ENCODE measurements around the gene SLC4A11. TPM values are rescaled to one million over a fixed set of nuclear protein-coding genes. Genes with fewer than 3 reads are reported as not detected.

Gene SLC4A11
- total and polyA plus RNA-seq, 10 of the 15 experiments (the other 5 are each of a cell fraction or from before 2014, with no cell fraction given), result 0.07 to 2.3 (median 1.1) TPM

DNA sequence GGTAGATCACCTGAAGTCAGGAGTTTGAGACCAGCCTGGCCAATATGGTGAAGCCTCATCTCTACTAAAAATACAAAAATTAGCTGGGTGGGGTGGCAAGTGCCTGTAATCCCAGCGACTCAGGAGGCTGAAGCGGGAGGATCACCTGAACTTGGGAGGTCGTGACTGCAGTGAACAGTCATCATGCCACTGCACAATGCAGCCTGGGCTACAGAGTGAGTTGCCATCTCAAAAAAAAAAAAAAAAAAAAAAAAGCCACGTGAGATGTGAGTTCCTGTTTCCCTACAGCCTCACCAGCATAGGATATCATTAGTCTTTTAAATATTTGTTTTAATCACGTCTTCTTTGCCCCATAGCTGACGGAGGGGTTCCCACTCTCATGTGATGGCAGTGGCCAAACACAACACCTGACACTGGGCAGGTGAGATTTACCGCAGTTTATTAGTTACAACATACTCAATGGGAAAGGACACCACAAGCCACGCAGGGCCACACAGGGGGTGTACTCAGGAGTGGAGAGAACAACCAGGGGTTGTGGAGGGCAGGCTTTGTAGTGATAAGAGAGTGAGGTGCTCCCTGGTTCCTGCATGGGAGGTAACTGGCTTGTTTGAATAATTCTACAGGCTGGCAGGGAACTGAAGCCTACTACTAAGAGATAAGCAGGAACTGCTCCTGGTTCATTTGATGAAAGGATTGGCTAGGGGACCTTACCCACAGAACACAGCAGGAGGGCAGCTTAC lies 61.1 kb downstream of the SLC4A11 start:
- Histone ChIP-seq H3K4me3 (no peak overlapping the region), H3K4me2 (ENCODE audit: control insufficient read depth, insufficient read depth) (no peak overlapping the region), H4K20me1 (ENCODE audit: control insufficient read depth, insufficient read depth) (no peaks in the 10 kb centered on the region), H2AFZ (ENCODE audit: control insufficient read depth, low read depth, low read length) (no peak overlapping the region), H3K9me3 (replicated peaks; ENCODE audit: control insufficient read depth, insufficient read depth, low read length) (no peaks in the 10 kb centered on the region), H3K79me2 (ENCODE audit: control insufficient read depth, insufficient read depth, low read length) (no peaks in the 10 kb centered on the region), H3K36me3 (ENCODE audit: control insufficient read depth in 2 of 2, insufficient read depth in 2 of 2, low read length in 1 of 2) (no peaks in the 10 kb centered on the region), H3K4me1 (ENCODE audit: control insufficient read depth, insufficient read depth, low read length) (peaks cover 2% of the 10 kb centered on the region; the same call in 1 of the 2 replicates), H3K27me3 (replicated peaks in 1 of 2; ENCODE audit: control insufficient read depth in 2 of 2, insufficient read depth in 2 of 2, low read length in 1 of 2) (peaks cover 0 to 4% of the 10 kb centered on the region in 2 experiments; a peak in 2 of 4 replicates), H3K9ac (ENCODE audit: control insufficient read depth, insufficient read depth, low read length) (no peak overlapping the region), H3K27ac (ENCODE audit: control insufficient read depth, insufficient read depth) (no peak overlapping the region)
- ChIA-PET CTCF (no interaction called here), SMC1A (ENCODE audit: uncharacterized antibody, unreplicated experiment) (no interaction called here), RAD21 (ENCODE audit: unreplicated experiment) (no interaction called here), POLR2A (interaction anchor here (0.6 kb wide), 1 partner anchor 262 kb away, joined by 3 read pairs; no protein-coding TSS in a partner anchor)
- TF ChIP-seq, protein P1, sequence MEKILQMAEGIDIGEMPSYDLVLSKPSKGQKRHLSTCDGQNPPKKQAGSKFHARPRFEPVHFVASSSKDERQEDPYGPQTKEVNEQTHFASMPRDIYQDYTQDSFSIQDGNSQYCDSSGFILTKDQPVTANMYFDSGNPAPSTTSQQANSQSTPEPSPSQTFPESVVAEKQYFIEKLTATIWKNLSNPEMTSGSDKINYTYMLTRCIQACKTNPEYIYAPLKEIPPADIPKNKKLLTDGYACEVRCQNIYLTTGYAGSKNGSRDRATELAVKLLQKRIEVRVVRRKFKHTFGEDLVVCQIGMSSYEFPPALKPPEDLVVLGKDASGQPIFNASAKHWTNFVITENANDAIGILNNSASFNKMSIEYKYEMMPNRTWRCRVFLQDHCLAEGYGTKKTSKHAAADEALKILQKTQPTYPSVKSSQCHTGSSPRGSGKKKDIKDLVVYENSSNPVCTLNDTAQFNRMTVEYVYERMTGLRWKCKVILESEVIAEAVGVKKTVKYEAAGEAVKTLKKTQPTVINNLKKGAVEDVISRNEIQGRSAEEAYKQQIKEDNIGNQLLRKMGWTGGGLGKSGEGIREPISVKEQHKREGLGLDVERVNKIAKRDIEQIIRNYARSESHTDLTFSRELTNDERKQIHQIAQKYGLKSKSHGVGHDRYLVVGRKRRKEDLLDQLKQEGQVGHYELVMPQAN (conservative IDR thresholded peaks at IDR 0.05), result no peak
- TF ChIP-seq, protein P2, sequence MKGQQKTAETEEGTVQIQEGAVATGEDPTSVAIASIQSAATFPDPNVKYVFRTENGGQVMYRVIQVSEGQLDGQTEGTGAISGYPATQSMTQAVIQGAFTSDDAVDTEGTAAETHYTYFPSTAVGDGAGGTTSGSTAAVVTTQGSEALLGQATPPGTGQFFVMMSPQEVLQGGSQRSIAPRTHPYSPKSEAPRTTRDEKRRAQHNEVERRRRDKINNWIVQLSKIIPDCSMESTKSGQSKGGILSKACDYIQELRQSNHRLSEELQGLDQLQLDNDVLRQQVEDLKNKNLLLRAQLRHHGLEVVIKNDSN (IDR thresholded peaks at IDR 0.05; ENCODE audit: borderline replicate concordance, extremely low read length, insufficient read depth, low read depth, low read length), result no peak
- TF ChIP-seq KAT2A (conservative IDR thresholded peaks at IDR 0.05; ENCODE audit: control insufficient read depth, low read depth, low read length) (no peak), KLF5 (IDR thresholded peaks at IDR 0.05; ENCODE audit: partially characterized antibody) (no peak), CEBPB (IDR thresholded peaks at IDR 0.05; ENCODE audit: borderline replicate concordance in 1 of 2, low read depth in 2 of 2, low read length in 2 of 2) (no peak)
- TF ChIP-seq, protein P3, sequence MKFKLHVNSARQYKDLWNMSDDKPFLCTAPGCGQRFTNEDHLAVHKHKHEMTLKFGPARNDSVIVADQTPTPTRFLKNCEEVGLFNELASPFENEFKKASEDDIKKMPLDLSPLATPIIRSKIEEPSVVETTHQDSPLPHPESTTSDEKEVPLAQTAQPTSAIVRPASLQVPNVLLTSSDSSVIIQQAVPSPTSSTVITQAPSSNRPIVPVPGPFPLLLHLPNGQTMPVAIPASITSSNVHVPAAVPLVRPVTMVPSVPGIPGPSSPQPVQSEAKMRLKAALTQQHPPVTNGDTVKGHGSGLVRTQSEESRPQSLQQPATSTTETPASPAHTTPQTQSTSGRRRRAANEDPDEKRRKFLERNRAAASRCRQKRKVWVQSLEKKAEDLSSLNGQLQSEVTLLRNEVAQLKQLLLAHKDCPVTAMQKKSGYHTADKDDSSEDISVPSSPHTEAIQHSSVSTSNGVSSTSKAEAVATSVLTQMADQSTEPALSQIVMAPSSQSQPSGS (IDR thresholded peaks at IDR 0.05; ENCODE audit: low read length), result no peak
- TF ChIP-seq, protein P4, sequence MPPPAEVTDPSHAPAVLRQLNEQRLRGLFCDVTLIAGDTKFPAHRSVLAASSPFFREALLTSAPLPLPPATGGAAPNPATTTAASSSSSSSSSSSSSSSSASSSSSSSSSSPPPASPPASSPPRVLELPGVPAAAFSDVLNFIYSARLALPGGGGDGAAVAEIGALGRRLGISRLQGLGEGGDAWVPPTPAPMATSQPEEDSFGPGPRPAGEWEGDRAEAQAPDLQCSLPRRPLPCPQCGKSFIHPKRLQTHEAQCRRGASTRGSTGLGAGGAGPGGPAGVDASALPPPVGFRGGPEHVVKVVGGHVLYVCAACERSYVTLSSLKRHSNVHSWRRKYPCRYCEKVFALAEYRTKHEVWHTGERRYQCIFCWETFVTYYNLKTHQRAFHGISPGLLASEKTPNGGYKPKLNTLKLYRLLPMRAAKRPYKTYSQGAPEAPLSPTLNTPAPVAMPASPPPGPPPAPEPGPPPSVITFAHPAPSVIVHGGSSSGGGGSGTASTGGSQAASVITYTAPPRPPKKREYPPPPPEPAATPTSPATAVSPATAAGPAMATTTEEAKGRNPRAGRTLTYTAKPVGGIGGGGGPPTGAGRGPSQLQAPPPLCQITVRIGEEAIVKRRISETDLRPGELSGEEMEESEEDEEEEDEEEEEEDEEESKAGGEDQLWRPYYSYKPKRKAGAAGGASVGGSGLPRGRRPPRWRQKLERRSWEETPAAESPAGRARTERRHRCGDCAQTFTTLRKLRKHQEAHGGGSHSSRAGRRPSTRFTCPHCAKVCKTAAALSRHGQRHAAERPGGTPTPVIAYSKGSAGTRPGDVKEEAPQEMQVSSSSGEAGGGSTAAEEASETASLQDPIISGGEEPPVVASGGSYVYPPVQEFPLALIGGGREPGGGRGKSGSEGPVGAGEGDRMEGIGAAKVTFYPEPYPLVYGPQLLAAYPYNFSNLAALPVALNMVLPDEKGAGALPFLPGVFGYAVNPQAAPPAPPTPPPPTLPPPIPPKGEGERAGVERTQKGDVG (CRISPR knock-in tag; IDR thresholded peaks at IDR 0.05), result no peak
- TF ChIP-seq, protein P5, sequence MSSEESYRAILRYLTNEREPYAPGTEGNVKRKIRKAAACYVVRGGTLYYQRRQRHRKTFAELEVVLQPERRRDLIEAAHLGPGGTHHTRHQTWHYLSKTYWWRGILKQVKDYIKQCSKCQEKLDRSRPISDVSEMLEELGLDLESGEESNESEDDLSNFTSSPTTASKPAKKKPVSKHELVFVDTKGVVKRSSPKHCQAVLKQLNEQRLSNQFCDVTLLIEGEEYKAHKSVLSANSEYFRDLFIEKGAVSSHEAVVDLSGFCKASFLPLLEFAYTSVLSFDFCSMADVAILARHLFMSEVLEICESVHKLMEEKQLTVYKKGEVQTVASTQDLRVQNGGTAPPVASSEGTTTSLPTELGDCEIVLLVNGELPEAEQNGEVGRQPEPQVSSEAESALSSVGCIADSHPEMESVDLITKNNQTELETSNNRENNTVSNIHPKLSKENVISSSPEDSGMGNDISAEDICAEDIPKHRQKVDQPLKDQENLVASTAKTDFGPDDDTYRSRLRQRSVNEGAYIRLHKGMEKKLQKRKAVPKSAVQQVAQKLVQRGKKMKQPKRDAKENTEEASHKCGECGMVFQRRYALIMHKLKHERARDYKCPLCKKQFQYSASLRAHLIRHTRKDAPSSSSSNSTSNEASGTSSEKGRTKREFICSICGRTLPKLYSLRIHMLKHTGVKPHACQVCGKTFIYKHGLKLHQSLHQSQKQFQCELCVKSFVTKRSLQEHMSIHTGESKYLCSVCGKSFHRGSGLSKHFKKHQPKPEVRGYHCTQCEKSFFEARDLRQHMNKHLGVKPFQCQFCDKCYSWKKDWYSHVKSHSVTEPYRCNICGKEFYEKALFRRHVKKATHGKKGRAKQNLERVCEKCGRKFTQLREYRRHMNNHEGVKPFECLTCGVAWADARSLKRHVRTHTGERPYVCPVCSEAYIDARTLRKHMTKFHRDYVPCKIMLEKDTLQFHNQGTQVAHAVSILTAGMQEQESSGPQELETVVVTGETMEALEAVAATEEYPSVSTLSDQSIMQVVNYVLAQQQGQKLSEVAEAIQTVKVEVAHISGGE (CRISPR knock-in tag; IDR thresholded peaks at IDR 0.05), result no peak
- 67% methylated on average over 8 of the region's 8 CpGs for WGBS (ENCODE audit: insufficient coverage, insufficient replicate concordance, low lambda C conversion rate, missing lambda C conversion rate)
- FAIRE-seq (no peak), ATAC-seq (no peak), DNase-seq (ENCODE audit: low read depth, low spot score) (no peak)
- in situ Hi-C loops (cut with MboI) (no loop called here), intact Hi-C loops (cut with micrococcal nuclease; ENCODE audit: unreplicated experiment) (no loop called here)
- no TSS peak for BruUV-seq (replicated peaks)

Measured in GM12878 (cell line).